HFF-Myc (cell line): Measurements from ENCODE around the gene NELFA.

ENCODE experiments used
- DNase-seq: peaks from one replicate; pipeline ENCODE4 v3.0.0-alpha.2; 2011; ENCODE audit warnings: low read depth; ENCODE audit errors: extremely low read depth
- H3K4me3 ChIP-seq: replicated peaks from 2 replicates; pipeline ENCODE4 v1.5.1; 2011; ENCODE audit warnings: low read depth, mild to moderate bottlenecking, control low read depth, low read length
- TF ChIP-seq, protein P1 (sequence below): IDR thresholded peaks from 2 replicates; pipeline ENCODE4 v1.5.1; 2012; ENCODE audit warnings: mild to moderate bottlenecking, low read depth, low read length, control low read depth; ENCODE audit errors: missing control alignments

NELFA gene

DNA sequence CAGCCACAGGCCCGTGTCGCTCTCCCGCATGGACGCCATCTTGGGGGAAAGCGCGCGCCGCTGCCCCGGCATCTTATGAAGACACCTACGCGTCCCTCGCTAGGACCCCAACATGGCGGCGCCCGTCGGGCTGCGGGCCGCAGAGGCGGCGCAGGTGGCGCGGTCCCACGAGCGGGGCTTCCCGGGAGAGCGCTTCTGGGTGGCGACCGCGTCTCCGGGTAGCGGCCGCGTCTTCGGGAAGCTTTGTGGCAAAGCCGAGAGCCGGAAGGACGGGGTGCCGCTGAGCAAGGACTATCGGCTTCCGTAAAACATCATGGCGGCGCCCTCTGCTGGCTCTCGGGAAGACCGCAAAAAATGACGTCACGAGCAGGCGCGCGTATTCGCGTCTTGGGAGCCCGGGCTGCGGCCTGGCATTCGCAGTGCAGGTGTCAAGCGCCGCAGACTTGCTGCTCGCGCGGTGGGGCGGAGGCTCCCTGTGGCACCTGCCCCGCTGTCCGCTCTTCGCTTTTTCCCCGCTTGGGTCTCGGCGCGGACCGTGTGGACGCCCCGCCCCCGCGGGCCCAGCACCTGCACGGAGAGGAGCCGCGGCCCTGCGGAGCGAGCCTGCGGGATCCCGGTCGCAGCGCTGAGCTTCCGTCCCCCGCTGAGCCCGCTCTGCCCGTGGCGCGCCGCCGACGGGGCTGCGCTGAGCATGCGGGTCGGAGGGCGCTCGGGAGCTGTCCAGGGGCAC lies at the start of gene NELFA:
TSS of gene NELFA (minus strand) at position 54 of the 730 bp plus-strand sequence. CDS start at position 39, 15 bp downstream.
- DNase-seq: peak; percentile 75
- H3K4me3 ChIP-seq: peak within 1 kb of the TSS; percentile 78
- TF ChIP-seq, protein P1, sequence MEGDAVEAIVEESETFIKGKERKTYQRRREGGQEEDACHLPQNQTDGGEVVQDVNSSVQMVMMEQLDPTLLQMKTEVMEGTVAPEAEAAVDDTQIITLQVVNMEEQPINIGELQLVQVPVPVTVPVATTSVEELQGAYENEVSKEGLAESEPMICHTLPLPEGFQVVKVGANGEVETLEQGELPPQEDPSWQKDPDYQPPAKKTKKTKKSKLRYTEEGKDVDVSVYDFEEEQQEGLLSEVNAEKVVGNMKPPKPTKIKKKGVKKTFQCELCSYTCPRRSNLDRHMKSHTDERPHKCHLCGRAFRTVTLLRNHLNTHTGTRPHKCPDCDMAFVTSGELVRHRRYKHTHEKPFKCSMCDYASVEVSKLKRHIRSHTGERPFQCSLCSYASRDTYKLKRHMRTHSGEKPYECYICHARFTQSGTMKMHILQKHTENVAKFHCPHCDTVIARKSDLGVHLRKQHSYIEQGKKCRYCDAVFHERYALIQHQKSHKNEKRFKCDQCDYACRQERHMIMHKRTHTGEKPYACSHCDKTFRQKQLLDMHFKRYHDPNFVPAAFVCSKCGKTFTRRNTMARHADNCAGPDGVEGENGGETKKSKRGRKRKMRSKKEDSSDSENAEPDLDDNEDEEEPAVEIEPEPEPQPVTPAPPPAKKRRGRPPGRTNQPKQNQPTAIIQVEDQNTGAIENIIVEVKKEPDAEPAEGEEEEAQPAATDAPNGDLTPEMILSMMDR: peak; percentile 45

DNA sequence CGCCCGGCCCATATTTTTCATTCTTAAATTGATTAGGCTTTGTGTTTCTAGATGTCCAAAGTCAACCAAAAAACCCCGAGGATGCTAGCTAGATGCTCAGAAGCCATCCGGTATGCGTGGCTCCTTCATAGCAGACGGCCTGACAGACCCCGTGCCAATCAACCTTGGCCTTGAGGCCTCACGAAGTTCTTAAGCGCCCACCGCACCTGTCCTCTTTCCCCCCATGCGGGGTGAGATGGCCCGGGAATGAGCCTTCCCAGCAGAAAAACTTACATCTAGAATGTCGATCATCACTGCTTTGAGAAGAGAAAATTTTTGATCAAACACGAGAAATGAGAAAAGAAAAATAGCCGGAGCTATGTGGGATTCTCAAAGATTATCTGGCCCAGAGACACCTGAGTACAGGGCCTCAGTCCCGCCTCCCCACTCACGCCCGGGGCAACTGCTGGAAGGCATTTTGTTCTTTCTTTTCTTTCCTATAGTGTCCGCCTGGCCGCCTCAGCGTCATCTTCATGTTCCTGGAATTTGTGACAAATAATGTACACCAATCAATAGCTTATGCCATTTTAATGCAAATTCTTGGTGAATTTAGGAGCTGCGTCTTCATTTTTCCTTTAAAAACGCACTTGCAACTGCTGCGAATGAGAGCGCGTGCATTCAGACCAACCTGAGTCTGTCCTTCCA lies 48.8 kb upstream of the NELFA start:
- TF ChIP-seq, protein P1: no peak
- no peak overlapping the region for H3K4me3 ChIP-seq
- no peak for DNase-seq

DNA sequence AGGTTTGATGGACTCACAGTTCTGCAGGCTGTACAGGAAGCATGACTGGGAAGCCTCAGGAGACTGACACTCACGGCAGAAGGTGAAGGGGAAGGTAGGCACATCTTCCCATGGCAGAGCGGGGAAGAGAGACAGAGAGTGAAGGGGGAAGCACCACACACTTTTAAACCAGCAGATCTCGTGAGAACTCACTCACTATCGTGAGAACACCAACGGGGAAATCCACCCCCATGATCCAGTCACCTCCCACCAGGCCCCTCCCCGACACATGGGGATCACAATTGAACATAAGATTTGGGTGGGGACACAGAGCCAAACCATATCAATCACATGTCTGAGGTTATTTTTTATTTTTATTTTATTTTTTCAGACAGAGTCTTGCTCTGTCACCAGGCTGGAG lies 45.4 kb upstream of the NELFA start:
- no peak overlapping the region for H3K4me3 ChIP-seq
- DNase-seq: no peak
- TF ChIP-seq, protein P1: no peak

DNA sequence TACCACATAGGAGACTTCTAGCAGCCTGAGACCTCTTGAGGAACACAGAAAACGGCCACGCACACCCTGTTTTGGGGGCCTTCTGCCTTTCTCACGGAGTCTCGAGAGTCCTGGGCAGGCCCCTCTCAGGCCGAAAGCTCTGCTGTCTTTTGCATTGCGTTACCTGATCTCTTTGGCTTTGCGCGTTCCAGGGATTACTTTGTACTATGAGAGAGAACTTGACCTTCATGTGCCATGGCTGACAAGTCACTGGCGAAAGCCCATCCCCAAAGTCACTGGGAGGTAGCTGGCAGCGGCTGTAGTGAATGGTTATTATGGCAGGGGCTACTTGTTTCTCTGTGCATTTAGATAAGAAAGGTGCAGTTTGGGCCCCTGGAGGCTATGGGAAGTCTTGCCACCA lies 42.3 kb upstream of the NELFA start:
- no peak for DNase-seq
- TF ChIP-seq, protein P1: no peak
- no peak overlapping the region for H3K4me3 ChIP-seq

DNA sequence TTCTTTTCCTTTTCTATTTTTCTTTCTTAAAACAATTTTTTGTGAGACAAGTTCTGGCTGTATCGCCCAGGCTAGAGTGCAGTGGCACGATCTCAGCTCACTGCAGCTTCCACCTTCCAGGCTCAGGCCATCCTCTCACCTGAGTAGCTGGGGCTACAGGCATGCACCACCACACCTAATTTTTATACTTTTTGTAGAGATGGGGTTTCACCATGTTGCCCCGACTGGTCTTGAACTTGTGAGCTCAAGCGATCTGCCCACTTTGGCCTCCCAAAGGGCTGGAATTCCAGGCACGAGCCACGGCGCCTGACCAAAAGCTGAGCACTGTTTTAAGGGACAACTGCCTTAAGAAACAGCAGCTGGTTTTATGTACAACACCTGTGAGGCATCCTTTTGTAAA lies 41.0 kb upstream of the NELFA start:
- DNase-seq: no peak
- TF ChIP-seq, protein P1: no peak
- H3K4me3 ChIP-seq: no peak overlapping the region

DNA sequence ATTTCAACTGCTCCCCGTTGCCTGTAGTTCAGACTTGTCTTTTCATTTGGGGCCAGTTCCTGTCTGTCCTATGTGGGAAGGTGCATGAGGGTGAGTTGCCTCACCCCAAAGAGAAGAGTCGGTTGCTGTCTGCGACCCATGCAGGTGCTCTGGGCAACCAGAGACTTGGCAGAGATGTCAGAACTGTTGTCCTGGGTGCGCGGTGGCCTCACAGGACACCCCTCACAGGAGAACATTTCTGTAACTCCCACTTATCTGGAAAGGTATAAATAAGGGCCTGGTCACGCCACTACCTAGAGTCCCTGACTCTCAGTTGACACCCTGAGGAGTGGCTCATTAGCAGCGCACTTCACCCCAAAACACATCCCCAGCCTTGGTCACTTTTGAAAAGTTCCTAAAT lies 40.6 kb upstream of the NELFA start:
- no peak for DNase-seq
- TF ChIP-seq, protein P1: no peak
- H3K4me3 ChIP-seq: no peak overlapping the region
